ENCODE measurements around the gene CNBP. TPM values are rescaled to one million over a fixed set of nuclear protein-coding genes. Genes with fewer than 3 reads are reported as not detected.

Gene CNBP
- total and polyA plus RNA-seq, 9 of the 15 experiments (the other 6 are each of a cell fraction or from before 2014, with no cell fraction given) = 284 to 717 (median 412) TPM

DNA sequence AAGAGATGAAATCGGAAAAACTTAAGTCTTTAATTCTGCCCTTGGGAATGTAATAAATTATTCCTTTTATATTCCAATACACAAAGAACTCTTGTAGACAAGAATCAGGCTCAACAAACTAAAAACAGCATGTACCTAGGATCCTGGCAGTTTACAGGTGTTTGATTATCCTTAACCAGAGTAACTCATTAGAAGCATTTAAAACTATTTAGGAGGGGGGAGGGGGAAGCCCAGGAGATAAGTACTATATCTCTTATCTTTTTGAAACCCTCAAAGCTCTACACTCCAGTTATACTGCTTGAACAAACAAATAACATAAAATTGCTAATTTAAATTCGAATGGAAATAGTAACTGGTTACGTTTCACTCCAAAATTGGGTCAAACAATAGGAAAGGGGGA lies 1.9 kb downstream of the CNBP start:
- Histone ChIP-seq H2AFZ (ENCODE audit: low read depth, low read length) (no peak overlapping the region), H3K4me3 (peak overlapping the region; percentile 73), H4K20me1 (replicated peaks; ENCODE audit: control insufficient read depth, insufficient read depth, low read length) (peaks cover 47% of the 10 kb centered on the region), H3K79me2 (ENCODE audit: control insufficient read depth, insufficient read depth, low read length) (peaks cover 92% of the 10 kb centered on the region), H3K27me3 (ENCODE audit: control insufficient read depth in 2 of 2, insufficient read depth in 2 of 2, low read length in 2 of 2) (no peaks in the 10 kb centered on the region), H3K4me2 (ENCODE audit: insufficient read depth, low read length) (peak overlapping the region; percentile 90), H3K9me3 (replicated peaks; ENCODE audit: control insufficient read depth, insufficient read depth, low read depth, low read length) (no peaks in the 10 kb centered on the region), H3K9ac (ENCODE audit: insufficient read depth in 1 of 2, low read depth in 2 of 2, low read length in 2 of 2) (peak overlapping the region in 1 of 2 experiments; percentile 99; a peak in 2 of 4 replicates), H3K9me1 (ENCODE audit: control insufficient read depth, insufficient read depth, low read length) (peaks cover 2% of the 10 kb centered on the region), H3K4me1 (replicated peaks in 1 of 2; ENCODE audit: control insufficient read depth in 2 of 2, insufficient read depth in 2 of 2, low read length in 2 of 2) (peaks cover 15 to 26% of the 10 kb centered on the region in 2 experiments; a peak in 4 of 5 replicates), H3K27ac (ENCODE audit: extremely low read depth, low read depth, low read length) (peak overlapping the region; percentile 99; the same call in 2 of the 3 replicates), H3K36me3 (ENCODE audit: control insufficient read depth, insufficient read depth, low read length) (peaks cover 50% of the 10 kb centered on the region)
- ChIA-PET POLR2A (interaction anchor here (0.6 to 1.6 kb wide), 6 partner anchors 12 to 183 kb away, joined by 3 to 7 read pairs (median 3); no protein-coding TSS in a partner anchor), CTCF (ENCODE audit: low intra/inter-chr PET ratio) (no interaction called here)
- TF ChIP-seq DPF2 (IDR thresholded peaks at IDR 0.05) (0 out of 2 replicates have a peak, but pooled peaks have one; percentile 17), SMARCA4 (IDR thresholded peaks at IDR 0.05) (peak; percentile 10; the same call in 1 of the 2 replicates), CBFA2T3 (IDR thresholded peaks at IDR 0.05) (no peak), GTF2F1 (IDR thresholded peaks at IDR 0.05; ENCODE audit: low read depth, low read length) (no peak), GATAD2B (IDR thresholded peaks at IDR 0.05; ENCODE audit: borderline replicate concordance) (0 out of 2 replicates have a peak, but pooled peaks have one; percentile 20), POLR2G (IDR thresholded peaks at IDR 0.05; ENCODE audit: low read depth, low read length) (no peak), ZNF583 (CRISPR knock-in tag; IDR thresholded peaks at IDR 0.05) (no peak), SMARCE1 (IDR thresholded peaks at IDR 0.05) (no peak), DACH1 (IDR thresholded peaks at IDR 0.05; ENCODE audit: partially characterized antibody) (peak; percentile 14), POLR2AphosphoS5 (IDR thresholded peaks at IDR 0.05; ENCODE audit: control insufficient read depth, insufficient read depth, low read depth, low read length) (no peak)
- TF ChIP-seq, protein P1, sequence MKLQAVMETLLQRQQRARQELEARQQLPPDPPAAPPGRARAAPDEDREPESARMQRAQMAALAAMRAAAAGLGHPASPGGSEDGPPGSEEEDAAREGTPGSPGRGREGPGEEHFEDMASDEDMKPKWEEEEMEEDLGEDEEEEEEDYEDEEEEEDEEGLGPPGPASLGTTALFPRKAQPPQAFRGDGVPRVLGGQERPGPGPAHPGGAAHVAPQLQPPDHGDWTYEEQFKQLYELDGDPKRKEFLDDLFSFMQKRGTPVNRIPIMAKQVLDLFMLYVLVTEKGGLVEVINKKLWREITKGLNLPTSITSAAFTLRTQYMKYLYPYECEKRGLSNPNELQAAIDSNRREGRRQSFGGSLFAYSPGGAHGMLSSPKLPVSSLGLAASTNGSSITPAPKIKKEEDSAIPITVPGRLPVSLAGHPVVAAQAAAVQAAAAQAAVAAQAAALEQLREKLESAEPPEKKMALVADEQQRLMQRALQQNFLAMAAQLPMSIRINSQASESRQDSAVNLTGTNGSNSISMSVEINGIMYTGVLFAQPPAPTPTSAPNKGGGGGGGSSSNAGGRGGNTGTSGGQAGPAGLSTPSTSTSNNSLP (IDR thresholded peaks at IDR 0.05; ENCODE audit: borderline replicate concordance, low read depth, low read length) = no peak
- TF ChIP-seq, protein P2, sequence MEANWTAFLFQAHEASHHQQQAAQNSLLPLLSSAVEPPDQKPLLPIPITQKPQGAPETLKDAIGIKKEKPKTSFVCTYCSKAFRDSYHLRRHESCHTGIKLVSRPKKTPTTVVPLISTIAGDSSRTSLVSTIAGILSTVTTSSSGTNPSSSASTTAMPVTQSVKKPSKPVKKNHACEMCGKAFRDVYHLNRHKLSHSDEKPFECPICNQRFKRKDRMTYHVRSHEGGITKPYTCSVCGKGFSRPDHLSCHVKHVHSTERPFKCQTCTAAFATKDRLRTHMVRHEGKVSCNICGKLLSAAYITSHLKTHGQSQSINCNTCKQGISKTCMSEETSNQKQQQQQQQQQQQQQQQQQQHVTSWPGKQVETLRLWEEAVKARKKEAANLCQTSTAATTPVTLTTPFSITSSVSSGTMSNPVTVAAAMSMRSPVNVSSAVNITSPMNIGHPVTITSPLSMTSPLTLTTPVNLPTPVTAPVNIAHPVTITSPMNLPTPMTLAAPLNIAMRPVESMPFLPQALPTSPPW (CRISPR knock-in tag; IDR thresholded peaks at IDR 0.05) = peak; percentile 79; the same call in 1 of the 2 replicates
- WGBS (ENCODE audit: insufficient coverage, low coverage, missing lambda C conversion rate) = 2% methylated on average over 3 of the region's 3 CpGs
- no TSS peak for BruUV-seq (replicated peaks)
- in situ Hi-C loops (cut with MboI) = no loop called here
- DNase-seq (ENCODE audit: extremely low read depth in 1 of 4, low spot score in 3 of 4) = no peak
- intact Hi-C loops (cut with micrococcal nuclease) = loop anchor here (5.0 kb wide), 1 partner anchor 45 kb away; no protein-coding TSS in a partner anchor
- no peak for FAIRE-seq
- ATAC-seq = no peak

Measured in K562 (cell line).